CD4-positive, alpha-beta T cell treated with Interleukin-2 at 100 ng/mL for 4 hours (primary cell): ENCODE results near the gene SBSN.

Experiments
- DNase-seq: peaks from one replicate; pipeline ENCODE4 v3.0.0-alpha.2; 2020; ENCODE audit warnings: low spot score

The SBSN gene, protein sequence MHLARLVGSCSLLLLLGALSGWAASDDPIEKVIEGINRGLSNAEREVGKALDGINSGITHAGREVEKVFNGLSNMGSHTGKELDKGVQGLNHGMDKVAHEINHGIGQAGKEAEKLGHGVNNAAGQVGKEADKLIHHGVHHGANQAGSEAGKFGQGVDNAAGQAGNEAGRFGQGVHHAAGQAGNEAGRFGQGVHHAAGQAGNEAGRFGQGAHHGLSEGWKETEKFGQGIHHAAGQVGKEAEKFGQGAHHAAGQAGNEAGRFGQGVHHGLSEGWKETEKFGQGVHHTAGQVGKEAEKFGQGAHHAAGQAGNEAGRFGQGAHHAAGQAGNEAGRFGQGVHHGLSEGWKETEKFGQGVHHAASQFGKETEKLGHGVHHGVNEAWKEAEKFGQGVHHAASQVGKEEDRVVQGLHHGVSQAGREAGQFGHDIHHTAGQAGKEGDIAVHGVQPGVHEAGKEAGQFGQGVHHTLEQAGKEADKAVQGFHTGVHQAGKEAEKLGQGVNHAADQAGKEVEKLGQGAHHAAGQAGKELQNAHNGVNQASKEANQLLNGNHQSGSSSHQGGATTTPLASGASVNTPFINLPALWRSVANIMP

GRCh38 chr19:35528218-35529038 lies at the start of gene SBSN:
SBSN (minus strand) TSS chr19:35528311; CDS start chr19:35528281, 30 bp downstream.
- DNase-seq: no peak

DNA sequence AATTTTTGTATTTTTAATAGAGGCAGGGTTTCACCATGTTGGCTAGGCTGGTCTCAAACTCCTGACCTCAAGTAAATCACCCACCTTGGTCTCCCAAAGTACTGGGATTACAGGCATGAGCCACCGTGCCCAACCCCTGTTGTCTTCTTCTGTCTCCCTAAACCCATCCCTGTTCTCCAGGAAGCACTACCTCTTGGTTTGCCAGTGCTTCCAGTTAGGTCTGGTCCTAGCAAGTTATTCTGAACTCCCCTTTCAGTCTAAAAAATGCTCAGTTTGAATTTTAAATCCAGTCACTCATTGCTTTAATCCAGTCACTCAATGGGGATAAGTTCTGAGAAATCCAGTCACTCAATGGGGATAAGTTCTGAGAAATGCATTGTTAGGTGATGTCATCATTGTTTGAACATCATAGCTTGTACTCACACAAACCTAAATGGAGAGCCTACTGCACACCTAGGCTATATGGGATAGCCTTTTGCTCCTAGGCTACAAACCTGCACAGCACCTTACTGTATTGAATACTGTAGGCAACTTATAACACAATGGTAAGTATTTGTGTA lies 43.4 kb upstream of the SBSN start:
- no peak for DNase-seq

GRCh38 chr19:35569281-35569781 lies 41.2 kb upstream of the SBSN start:
- no peak for DNase-seq

DNA sequence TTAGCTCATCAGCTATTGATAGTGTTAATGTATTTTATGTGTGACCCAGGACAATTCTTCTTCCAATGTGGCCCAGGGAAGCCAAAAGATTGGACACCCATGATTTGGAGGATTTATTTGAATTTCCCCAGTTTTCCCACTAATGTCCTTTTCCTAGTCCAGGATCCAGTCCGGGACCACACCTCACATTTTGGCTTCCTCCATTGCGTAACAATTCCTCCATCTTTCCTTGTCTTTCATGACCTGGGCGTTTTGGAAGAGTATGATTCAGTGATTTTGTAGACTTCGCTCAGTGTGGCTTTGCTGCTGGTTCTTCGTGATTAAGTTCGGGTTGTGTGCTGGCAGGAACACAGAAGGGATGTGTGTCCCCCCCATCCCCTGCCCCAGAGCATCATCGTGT lies 38.6 kb upstream of the SBSN start:
- DNase-seq: no peak

GRCh38 chr19:35565016-35565856 lies 37.1 kb upstream of the SBSN start:
- DNase-seq: no peak

- no peak for DNase-seq
These were observed 35.2 kb upstream of the SBSN start, which contains the start of gene ATP4A for GRCh38 chr19:35563207-35563829. ATP4A (minus strand) TSS chr19:35563658; CDS start chr19:35563629, 29 bp downstream.

DNA sequence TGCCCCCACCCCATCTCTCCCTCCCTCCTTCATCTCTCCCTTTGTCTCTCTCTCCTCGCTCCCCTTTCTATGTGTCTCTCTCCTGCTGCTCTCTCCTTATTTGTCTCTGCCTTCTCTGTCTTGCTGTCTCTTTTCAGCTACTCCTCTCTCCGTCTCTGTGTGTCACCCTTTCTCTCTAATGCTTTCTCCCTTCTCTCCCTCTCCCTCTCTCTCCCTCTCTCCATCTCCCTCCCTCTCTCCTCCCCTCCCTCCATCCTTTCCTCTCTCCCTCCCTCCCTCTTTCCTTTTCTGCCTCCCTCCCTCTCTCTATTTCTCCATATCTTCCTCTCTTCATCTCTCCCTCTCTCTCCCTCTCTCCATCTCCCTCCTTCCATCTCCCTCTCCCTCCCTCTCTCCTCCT lies 34.7 kb upstream of the SBSN start:
- DNase-seq: no peak

- DNase-seq: no peak
These were observed 34.2 kb upstream of the SBSN start for GRCh38 chr19:35562336-35562735.

- DNase-seq: no peak
These were observed 33.3 kb upstream of the SBSN start for GRCh38 chr19:35561436-35561835.

GRCh38 chr19:35560677-35561076 lies 32.6 kb upstream of the SBSN start:
- DNase-seq: no peak

GRCh38 chr19:35560271-35560670 lies 32.2 kb upstream of the SBSN start:
- no peak for DNase-seq

DNA sequence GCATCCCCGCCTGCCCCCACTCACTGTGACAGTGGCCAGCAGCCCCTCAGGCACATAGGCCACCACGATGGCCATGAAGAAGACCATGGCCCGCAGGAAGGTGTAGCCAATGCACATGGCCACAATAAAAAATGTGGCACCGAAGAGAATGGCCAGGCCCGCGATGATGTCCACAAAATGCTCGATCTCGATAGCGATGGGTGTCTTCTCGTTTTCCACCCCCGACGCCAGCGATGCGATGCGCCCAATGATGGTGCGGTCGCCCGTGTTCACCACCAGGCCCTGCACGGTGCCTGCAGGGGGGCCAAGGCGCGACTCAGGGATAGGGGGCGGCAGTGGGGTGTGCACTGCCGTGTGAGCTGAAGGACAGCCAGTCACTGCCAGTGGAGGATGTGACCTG lies 31.7 kb upstream of the SBSN start:
- no peak for DNase-seq

GRCh38 chr19:35559281-35559659 lies 31.2 kb upstream of the SBSN start:
- no peak for DNase-seq

GRCh38 chr19:35558400-35559280 lies 30.5 kb upstream of the SBSN start:
- DNase-seq: no peak

GRCh38 chr19:35557539-35558399 lies 29.7 kb upstream of the SBSN start:
- peak; percentile 29 for DNase-seq

- no peak for DNase-seq
These were observed 28.9 kb upstream of the SBSN start for GRCh38 chr19:35556846-35557538.

DNA sequence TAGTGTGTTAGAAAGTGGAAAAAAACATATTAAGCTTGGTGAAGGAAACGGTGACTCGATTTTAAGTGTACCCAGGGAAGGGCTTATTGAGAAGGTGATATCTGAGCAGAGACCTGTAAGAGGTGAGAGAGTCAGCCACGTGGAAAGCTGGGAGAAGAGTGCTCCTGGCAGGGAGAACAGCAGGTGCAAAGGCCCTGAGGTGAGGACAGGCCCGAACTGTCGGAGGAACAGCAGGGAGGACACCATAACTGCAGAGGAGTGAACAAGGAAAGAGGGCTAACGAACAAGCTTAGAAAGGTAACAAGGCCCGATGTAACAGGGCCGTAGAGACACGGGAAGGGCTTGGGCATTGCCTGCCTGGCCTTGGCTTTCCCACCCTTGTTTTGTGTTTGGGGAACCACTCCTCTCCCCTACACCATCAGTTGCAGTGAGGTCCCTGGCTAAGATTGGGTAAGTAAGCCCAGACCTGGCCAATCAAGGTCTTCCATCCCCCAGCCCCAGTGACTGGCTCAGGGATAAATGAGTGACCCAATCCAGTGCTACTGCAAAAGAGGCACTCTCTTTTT lies 28.0 kb upstream of the SBSN start:
- no peak for DNase-seq
